ENCODE results near the gene NTN1.

NTN1 gene

DNA sequence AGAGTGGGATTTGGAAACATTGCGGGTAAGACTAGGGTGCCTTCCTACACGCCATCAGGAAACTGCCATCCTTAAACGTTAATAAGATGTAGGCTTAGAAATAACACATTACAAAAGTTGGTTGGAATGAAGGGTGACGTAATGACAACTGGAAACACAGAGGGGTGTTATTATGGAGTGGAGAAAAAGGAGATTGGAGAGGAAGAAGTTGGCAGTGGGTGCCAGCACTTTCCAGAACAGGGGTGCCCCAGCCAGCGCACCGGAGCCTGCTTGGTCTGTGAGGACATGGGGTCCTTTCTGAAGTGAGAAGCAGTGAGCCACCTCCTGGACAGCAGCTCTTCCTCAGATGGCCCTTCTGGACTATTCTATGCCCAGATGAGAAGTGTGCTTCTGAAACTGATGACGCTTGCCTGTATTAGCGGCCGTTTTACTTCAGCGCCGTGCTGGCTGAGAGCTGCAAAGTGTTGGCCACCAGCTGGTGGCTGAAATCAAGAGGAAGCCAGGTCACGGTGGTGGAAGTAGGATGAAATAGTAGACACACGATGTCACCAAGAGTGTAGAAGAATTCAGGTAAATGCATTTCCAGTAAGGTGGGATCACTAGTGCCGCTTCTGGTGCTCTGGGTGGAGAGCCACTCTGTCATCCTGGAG is 244.8 kb downstream of the NTN1 start:
- no peak for DNase-seq (ENCODE audit: insufficient read length, low spot score)
- FAIRE-seq = no peak

DNA sequence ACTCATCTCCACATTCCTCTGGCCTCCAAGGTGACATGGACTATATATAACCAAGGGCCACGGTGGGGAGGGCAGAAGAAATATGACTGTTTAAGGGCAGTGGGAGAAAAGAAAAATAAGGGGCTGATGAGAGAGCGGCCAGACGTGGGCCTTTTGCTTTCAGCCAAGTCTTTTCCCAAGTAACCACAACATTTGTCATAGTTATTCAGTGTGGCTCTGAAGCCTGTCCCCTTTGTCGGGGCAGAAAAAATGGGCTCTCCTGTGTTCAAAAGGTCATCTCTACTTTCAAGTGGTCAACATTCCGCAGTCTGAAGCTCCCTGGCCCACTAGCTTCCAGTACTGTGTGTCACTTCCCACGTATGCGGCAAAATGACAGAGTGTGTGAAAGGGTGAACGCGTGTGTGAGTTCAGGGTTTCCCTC is 245.4 kb downstream of the NTN1 start:
- DNase-seq (ENCODE audit: insufficient read length, low spot score) = no peak
- no peak for FAIRE-seq

DNA sequence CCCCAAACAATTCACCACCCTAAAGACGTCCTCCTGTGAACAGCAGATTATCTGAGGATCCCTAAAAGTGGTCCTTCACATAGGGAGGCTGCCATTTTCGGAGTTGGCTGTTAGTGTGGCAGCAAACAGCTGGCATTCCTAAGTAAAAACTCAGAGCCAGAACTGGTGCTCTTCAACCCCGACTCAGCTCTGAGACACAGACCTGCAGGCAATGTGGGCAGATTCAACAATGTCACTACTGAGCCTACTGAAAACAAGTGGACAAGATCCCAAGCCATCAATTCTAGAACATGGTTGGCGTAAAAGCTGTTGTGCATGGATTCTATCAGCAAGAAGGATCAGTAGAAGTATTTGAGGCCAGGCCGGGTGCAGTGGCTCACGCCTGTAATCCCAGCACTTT is 247.2 kb downstream of the NTN1 start:
- DNase-seq (ENCODE audit: insufficient read length, low spot score) (no peak), FAIRE-seq (no peak)

DNA sequence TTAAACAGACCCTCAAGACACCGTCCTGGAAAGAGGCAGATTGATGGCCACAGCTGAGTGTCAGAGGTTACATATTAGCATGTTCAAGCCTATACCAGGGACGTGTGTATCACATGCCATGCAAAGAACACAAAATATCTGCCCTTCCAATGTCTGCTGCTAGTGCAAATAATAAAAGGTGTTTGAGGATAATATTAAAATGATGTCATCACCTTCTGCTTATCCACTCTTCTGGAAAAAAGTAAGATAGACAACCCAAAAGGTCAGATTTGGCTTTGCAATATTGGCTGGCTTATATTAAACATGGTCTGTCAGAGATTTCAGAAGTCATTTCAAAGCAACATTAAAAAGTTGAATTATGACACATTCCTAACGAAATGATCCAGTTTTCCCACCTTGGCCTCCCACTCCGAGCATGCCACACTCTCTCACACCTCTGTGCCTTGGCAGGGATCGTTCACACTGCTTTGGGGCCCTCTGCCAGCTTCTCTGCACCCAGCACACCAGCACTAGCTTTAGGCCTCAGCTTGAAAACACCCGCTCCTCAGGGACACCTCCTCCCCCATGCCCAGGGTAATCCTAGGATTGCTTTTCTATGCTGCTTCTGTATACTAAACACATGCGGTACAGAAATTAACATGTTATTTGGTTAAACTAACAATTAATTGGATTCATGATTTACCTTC is 248.2 kb downstream of the NTN1 start:
- no peak for DNase-seq (ENCODE audit: insufficient read length, low spot score)
- FAIRE-seq = no peak

DNA sequence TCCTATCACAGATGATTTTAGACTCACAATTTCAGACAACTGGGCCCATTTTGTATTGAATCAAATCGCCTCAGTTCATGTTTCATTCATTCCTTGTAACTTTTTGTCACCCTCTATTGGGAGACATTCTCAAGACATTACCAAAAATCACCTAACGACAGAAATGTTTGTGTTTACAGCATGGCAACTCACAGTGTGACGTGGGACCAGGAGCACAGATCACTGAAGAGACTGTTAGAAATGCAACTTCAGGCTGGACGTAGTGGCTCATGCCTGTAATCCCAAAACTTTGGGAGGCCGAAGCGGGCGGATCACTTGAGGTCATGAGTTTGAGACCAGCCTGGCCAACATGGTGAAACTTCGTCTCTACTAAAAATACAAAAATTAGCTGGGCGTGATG is 249.6 kb downstream of the NTN1 start:
- no peak for FAIRE-seq
- no peak for DNase-seq (ENCODE audit: insufficient read length, low spot score)

DNA sequence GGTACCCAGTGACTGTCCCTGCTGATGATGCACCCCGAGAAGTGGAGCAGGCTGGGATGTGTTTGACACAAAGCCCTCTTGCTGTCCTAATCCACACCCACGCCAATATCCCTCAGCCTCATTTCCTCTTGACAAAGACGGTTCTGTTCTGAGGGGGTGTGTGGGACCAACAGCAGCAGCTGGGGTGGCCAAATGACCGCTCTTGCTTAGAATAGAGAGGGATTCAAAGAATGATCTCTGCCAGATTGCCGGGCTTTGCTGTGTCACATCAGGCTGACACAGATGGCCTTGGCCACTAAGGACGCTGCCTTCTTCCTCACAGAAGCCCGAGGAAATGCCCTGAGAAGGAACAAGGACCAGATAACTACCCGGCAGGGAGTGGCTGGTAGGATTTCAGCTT is 250.7 kb downstream of the NTN1 start:
- FAIRE-seq (no peak), DNase-seq (ENCODE audit: insufficient read length, low spot score) (no peak)

DNA sequence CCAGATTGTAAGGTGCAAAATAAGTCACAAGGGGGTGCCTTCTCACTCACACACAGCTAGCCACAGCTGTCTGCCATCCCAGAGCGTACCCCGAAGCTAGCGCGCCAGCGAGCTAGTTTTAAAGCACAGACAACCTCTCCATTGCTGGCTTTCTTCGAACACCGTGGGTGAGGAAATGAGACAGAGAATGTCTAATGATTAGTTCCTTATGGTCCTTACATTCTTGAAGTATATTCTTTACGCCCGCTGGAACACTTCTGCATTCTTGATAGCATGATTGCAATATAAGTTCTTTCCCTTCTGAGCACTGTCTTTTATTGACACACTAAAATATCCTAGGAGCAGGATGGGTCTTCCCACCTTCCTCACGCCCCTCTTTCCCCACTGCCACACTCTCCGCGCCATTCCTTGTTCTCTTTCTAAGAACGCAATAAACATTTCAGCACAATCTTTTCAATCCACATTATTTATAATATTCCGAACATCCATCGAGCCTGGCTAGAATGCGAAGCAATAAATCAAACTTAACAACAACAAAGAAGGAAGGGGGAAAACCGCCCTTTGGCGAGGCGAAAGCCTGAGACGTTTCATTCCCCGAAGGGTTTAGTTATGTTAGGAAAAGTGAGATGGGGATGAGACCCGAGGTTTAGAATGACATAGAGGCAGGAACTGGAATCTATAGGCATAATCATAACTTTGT is 251.3 kb downstream of the NTN1 start:
- DNase-seq (ENCODE audit: insufficient read length, low spot score) (no peak), FAIRE-seq (no peak)

DNA sequence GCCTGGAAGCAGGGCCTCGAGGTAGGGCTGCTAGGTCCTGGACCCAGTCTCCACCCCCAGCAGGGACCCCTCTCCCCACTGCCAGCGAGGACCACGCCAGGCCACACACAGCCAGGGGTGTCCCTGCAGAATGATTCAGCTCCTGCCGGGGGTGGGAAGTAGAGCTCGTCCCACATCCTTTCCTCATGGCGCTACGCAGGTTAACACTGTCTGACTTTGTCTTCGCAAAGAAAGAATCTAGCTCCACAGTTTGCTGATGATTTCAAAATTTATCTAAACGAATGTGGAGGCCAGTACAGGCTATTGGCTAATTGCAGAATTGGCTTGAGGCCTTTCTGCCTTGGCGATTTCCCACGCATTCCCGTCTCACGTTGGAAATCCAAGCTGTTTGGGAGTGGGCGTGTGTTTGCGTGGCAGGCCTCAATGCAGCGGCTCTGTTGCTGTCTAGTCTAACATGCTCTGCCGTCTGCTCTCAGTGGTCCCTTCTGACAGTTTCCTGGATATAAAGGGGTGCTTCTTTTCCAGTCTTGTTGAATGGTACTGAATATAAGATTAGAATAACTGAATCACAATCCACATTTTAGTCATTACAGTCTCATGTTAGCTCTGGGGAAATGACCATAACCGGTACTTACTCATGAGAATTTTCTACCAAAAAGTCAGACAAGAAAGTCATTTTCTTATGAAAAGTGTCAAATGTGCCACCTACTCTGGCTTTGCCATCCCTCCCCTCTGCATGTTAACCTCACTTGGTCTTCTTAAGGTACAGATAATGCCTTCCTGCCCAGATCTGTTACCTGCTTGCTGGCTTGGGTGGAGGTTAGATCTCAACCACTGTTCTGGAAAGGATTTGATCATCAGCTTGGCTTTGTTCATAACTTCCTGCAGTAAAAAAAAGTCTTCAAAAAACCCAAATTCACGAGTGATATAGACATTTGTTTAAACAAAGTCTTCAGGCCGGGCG is 252.4 kb downstream of the NTN1 start:
- FAIRE-seq (no peak), DNase-seq (ENCODE audit: insufficient read length, low spot score) (no peak)

DNA sequence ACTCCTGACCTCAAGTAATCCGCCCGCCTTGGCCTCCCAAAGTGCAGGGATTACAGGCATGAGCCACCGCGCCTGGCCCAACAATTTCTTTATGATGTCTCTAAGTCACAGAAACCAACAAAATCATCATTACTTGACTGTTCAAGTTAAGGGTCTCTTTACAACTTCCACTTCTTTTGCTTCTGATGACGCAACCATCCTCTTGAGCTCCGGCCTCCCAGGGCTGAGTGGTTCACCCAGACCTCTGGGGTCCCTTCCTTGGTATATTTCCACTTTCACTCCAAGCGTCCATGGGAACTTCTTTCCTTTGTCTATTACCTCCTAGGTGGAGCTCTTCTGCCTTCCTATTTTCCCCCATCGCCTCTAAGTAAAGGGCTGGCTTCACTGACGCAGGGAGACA is 253.7 kb downstream of the NTN1 start:
- DNase-seq (ENCODE audit: insufficient read length, low spot score) (no peak), FAIRE-seq (no peak)

DNA sequence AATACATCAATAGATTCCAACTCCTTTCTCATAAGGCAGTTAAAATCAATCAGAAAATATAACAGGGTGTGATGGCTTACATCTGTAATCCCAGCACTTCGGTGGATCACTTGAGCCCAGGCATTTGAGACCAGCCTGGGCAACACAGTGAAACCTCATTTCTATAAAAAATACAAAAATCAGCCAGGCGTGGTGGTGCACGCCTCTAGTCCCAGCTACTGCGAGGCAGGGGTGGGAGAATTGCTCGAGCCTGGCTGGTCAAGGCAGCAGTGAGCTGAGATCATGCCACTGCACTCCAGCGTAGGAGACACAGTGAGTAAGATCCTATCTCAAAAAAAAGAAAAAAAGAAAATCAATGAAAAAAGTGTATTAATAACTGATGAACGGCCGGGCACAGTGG is 258.6 kb downstream of the NTN1 start:
- DNase-seq (ENCODE audit: insufficient read length, low spot score) (no peak), FAIRE-seq (no peak)

DNA sequence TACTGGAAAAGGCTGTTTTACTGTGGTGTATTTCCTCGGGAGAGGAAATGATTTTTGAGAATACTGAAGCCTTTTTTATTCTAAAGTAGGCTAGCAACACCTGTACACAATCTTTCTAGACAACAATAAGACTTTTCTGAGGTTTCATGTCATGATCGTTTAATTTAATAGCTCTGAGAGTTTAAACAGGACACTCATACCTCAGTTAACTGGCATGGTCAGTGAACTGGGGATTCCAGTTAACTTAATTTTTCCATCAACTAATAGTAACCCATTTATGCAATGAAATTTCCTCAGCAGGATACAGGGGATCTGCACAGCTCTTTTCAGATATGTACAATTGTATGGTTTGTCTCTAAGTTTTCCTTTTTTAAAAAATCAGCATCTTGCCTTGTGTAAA is 262.6 kb downstream of the NTN1 start:
- DNase-seq (ENCODE audit: insufficient read length, low spot score) (no peak), FAIRE-seq (no peak)

DNA sequence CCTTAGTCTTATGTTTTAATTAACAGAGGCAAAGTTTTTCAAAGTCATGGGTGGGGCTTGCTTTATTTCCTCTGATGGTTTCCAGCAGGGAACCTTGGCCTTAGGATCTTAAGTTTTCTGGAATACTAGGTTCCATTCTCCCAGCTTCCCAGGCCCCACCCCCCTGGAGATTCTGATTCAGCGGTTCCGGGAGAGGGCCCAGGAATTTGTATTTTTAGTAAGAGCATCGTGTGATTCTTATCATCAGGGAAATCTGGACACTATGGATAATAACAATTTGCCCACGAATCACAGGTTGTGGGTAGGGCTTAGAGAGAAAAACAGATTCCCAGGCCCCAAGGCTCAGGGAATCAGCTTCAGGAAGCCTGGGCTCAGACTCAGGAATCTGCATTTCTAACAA is 263.6 kb downstream of the NTN1 start:
- no peak for FAIRE-seq
- no peak for DNase-seq (ENCODE audit: insufficient read length, low spot score)

DNA sequence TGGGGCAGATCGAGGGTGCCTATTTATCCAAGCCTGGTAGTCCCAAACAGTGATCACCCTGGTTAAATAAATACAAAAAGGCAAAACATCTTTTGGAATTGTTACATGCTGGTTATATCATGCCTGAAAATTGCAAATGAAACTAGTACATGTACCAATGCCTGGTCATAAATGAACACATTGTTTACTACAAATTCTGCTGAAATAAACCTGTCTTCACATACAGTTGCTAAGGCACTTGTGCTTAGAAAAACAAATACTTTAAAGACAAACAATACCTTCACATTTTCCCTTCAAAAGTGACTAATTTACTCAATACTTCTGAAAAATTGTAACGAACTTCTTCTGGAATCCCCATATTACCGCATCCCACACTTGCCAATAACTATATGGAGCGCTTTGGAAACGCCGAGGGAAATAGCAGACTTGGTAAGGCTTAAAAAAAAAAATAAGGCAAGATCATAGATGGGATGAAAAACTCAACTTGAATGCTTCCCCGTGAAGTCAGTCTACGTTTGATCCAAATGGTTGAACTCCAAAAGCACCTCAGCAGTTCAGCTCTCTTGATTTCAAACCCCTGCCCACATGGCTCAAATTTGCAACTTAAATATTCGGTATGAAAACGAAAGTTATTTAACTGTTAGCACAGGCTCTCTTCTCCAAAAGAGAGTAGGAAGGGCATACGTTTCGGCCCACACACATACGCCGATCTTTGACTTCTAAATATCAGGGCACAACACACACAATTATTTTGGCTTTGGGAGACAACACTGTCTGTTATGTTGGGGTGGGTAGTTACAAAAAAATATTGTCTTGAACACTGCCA is 264.5 kb downstream of the NTN1 start:
- DNase-seq (ENCODE audit: insufficient read length, low spot score) (no peak), FAIRE-seq (no peak)

DNA sequence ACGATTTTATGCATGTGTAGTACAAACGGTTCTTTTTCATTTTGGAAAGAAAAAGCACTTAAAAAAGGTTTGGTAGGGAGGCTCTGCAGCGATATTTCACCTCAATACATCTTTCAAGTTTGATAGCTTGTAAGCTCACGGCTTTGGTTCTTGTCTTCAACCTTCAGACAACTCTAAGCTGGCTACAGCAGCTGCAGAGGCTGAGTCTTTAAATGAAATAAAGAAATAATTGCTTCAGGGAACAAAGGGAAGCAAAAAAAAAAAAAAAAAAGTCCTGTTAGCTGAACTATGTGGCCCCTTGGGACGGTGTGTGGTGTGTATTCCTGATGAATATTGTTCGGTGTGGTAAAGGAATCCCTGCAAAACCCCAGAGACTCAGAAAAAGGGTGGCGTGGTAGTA is 265.1 kb downstream of the NTN1 start:
- FAIRE-seq (no peak), DNase-seq (ENCODE audit: insufficient read length, low spot score) (no peak)

DNA sequence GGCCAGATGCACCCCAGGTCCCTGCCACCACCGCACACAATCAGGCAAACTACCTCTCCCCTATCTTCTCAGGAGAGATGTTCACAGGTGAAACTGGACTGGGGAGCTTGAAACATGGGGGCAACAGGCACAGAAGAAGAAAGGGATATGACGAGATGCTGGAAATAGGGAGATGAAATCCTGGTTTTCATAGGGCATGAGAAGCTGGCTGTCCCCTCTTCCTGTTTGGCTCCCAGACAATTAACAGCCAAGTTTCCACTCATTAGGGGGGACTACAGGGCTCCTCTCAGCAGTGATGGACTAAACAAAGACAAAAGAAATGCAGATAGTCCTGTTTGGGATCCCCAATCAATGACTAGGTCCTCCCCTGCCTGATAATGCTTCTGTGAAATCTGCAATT is 266.0 kb downstream of the NTN1 start:
- FAIRE-seq (peak; percentile 8), DNase-seq (ENCODE audit: insufficient read length, low spot score) (no peak)

DNA sequence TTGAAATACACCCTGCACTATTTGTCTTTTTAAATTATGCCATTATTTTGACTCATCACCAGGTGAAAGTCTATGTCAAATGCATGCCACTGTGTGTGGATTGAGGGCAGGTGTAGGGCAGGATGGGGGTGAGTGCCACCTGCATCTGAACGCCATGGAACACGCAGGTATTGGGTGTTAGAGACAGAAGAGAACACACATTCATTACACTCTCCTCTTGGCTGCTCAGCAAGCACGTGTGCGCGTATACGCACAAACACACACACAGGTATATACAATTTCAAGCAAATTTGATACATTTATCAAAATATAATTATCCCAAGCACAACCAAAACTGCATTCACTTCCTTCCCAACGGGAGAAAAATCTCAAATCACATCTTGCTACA is 268.9 kb downstream of the NTN1 start:
- FAIRE-seq (no peak), DNase-seq (ENCODE audit: insufficient read length, low spot score) (no peak)

DNA sequence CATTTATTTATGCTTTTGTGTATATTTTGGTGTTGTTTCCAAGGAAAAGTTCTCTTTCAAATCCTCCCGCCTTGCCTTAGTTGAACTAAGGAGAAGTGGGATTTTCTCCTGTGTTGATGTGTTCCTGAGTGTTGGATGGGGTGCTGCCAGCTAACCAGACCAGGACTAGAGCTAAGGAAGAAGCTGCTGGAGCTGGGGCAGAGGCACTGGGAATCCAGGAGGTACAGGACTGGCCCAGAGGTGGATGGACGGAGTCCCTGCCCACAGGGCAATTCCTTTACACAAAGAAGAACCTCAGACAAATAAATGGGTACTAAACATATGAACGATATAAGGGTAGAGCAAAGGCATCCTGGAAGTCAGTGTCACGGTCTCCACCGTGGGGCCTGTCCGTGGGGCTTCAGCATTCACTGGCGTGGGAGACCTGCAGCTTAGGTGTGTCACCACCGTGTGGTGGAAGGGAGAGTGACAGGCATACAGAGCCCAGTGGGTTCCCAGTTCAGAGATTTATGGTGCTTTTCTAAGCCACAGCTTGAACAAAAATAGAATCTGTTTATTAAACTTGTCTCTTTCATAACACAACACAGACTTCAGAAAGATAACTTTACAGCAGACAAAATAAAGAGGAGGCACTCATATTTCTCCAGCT is 270.7 kb downstream of the NTN1 start:
- peak; percentile 52 for DNase-seq (ENCODE audit: insufficient read length, low spot score)

DNA sequence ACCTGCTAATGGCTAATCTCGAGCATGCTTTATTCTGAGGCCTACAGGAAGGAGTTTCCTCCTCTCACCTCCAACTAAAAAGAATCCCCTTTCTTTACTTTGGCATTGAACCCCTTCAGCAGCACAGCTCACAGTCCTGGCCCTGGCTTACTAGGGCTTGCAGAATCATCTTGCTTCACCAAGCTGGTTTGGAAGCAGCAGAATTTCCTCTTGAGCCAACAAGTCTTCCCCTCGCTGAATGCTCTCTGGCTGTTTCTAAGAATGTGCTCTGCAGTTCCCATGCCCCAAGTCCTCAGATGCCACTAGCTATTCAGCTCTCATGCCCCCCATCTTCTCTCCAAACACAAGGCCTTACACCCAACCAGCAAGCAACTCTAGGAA is 271.2 kb downstream of the NTN1 start:
- FAIRE-seq = no peak

More for the DNA sequence above, 270.7 kb downstream of the NTN1 start:
- FAIRE-seq = peak; percentile 86

More for the DNA sequence above, 271.2 kb downstream of the NTN1 start:
- DNase-seq (ENCODE audit: insufficient read length, low spot score) = no peak
